GM12878 (cell line): ENCODE results near the gene PIGZ. TPM values are rescaled to one million over a fixed set of nuclear protein-coding genes. Genes with fewer than 3 reads are reported as not detected.

ENCODE experiments used
- ATAC-seq: fragments of 200-7000 bp; cut with Tn5 transposase; 3 replicates; pipeline ENCODE4 v1.9.1; 2020; ENCODE audit warnings: mild to moderate bottlenecking, moderate library complexity
- BruUV-seq: library from RNA; stranded (reverse); fragments of 400-500 nt; replicated peaks from 2 replicates; lab custom pipeline; 2021; lab: Mats Ljungman, UMichigan
- CTCF ChIA-PET: fragments of 300-600 bp; sonication (Branson Sonifier 250); formaldehyde crosslinking; extraction: SDS; loops from one replicate; lab custom pipeline; 2021; ENCODE audit warnings: inconsistent platforms; lab: Yijun Ruan, JAX
- POLR2A ChIA-PET: fragments of 350-600 bp; formaldehyde crosslinking; extraction: SDS; loops from one replicate; lab custom pipeline; 2021; ENCODE audit warnings: inconsistent platforms; lab: Charles Lee
- RAD21 ChIA-PET: fragments of 300-600 bp; sonication (Branson Sonifier 250); formaldehyde crosslinking; loops from one replicate; lab custom pipeline; 2023; ENCODE audit warnings: antibody characterized with exemption; ENCODE audit not compliant: unreplicated experiment; lab: Charles Lee
- SMC1A ChIA-PET: fragments of 300-600 bp; sonication (Branson Sonifier 250); formaldehyde crosslinking; loops from one replicate; lab custom pipeline; 2023; ENCODE audit not compliant: unreplicated experiment, uncharacterized antibody; lab: Charles Lee
- DNase-seq: peaks from one replicate; pipeline ENCODE4 v3.0.0-alpha.2; 2011; ENCODE audit warnings: low read depth, low spot score
- FAIRE-seq: peaks from 3 replicates; lab custom pipeline; 2011; peaks lifted over from hg19 to GRCh38; lab: Jason Lieb, UNC
- H2AFZ ChIP-seq: 2 replicates; pipeline ENCODE4 v1.6.0; 2011; ENCODE audit warnings: low read depth, low read length, control low read depth; ENCODE audit not compliant: control insufficient read depth
- H3K27ac ChIP-seq: 2 replicates; pipeline ENCODE4 v1.5.1; 2011; ENCODE audit warnings: control low read depth; ENCODE audit not compliant: control insufficient read depth, insufficient read depth
- H3K27me3 ChIP-seq, 2 experiments: replicated peaks in 1 of 2; 2 replicates each; pipeline versions ENCODE4 v1.6.0 to v1.6.1; 2011; ENCODE audit warnings: low read length in 1 of 2; ENCODE audit not compliant: control insufficient read depth in 2 of 2, insufficient read depth in 2 of 2
- H3K36me3 ChIP-seq, 2 experiments: 2 replicates each; pipeline ENCODE4 v1.5.1; 2011; ENCODE audit warnings: low read length in 1 of 2; ENCODE audit not compliant: control insufficient read depth in 2 of 2, insufficient read depth in 2 of 2
- H3K4me1 ChIP-seq: 2 replicates; pipeline ENCODE4 v1.6.1; 2011; ENCODE audit warnings: mild to moderate bottlenecking, low read length, moderate library complexity, mixed read lengths; ENCODE audit not compliant: control insufficient read depth, insufficient read depth
- H3K4me2 ChIP-seq: 2 replicates; pipeline ENCODE4 v1.6.0; 2011; ENCODE audit warnings: control low read depth; ENCODE audit not compliant: control insufficient read depth, insufficient read depth
- H3K4me3 ChIP-seq: fragments of 200-600 bp; sonication (generic); 2 replicates; pipeline ENCODE4 v1.5.1; 2016
- H3K79me2 ChIP-seq: 2 replicates; pipeline ENCODE4 v1.6.0; 2011; ENCODE audit warnings: low read length; ENCODE audit not compliant: control insufficient read depth, insufficient read depth
- H3K9ac ChIP-seq: 2 replicates; pipeline ENCODE4 v1.8.0; 2011; ENCODE audit warnings: low read length, control low read depth, mixed read lengths; ENCODE audit not compliant: control insufficient read depth, insufficient read depth
- H3K9me3 ChIP-seq: replicated peaks from 3 replicates; pipeline ENCODE4 v1.5.1; 2011; ENCODE audit warnings: mild to moderate bottlenecking, low read length; ENCODE audit not compliant: control insufficient read depth, insufficient read depth
- H4K20me1 ChIP-seq: 2 replicates; pipeline ENCODE4 v1.6.0; 2011; ENCODE audit not compliant: control insufficient read depth, insufficient read depth
- SMAD1 ChIP-seq: fragments of 450-650 bp; IDR thresholded peaks from 2 replicates; pipeline ENCODE4 v1.6.1; 2018; ENCODE audit warnings: mild to moderate bottlenecking, low read depth; ENCODE audit not compliant: partially characterized antibody
- ZNF24 ChIP-seq: fragments of 450-650 bp; IDR thresholded peaks from 2 replicates; pipeline ENCODE4 v1.6.1; 2017; ENCODE audit warnings: antibody characterized with exemption, mild to moderate bottlenecking
- WGBS: methylation state at CpG from one replicate; pipeline ENCODE4 v1.1.6; 2016; ENCODE audit warnings: low lambda C conversion rate; ENCODE audit not compliant: insufficient replicate concordance, insufficient coverage; ENCODE audit errors: missing lambda C conversion rate; 5-methylcytosine and 5-hydroxymethylcytosine counted together
- in situ Hi-C: fragments of 300-500 bp; cut with MboI; formaldehyde crosslinking; loops from 9 replicates; pipeline ENCODE4 v1.14.3; 2018; ENCODE audit warnings: mixed read lengths
- intact Hi-C: fragments of 100-400 bp; cut with micrococcal nuclease; formaldehyde crosslinking; loops from one replicate; pipeline ENCODE4 v1.14.2; 2022; ENCODE audit not compliant: unreplicated experiment
- polyA plus RNA-seq, 11 experiments: library from polyadenylated mRNA; depleted of rRNA in 4 of 11; unstranded in 6 of 11; stranded (reverse) in 5 of 11; fragments of >200 nt; fragmentation: Nextera tagmentation in 4 of 11; fragmentation: Illumina TruSeq in 1 of 11; extraction: Ambion mirVana in 4 of 11; extraction: Trizol in 1 of 11; gene quantifications; 1 replicate in 1 of 11; 2 replicates in 10 of 11; pipeline versions ENCODE4 v1.2.1 to v1.2.3, GENCODE V29; 2011 to 2016; ENCODE audit warnings: inconsistent platforms in 2 of 11, missing spikeins in 2 of 11, low read depth in 1 of 11
- total RNA-seq, 4 experiments: library from RNA; depleted of rRNA in 3 of 4; stranded (reverse); fragments of >200 nt in 3 of 4; fragmentation: Illumina TruSeq in 1 of 4; extraction: Trizol in 1 of 4; gene quantifications; 2 replicates each; pipeline versions ENCODE4 v1.2.1 to v1.2.3, GENCODE V29; 2013 to 2021
- TF ChIP-seq, protein P1 (sequence below): fragments of 450-650 bp; formaldehyde crosslinking; IDR thresholded peaks from 2 replicates; pipeline ENCODE4 v1.4.0; 2020; ENCODE audit warnings: mild to moderate bottlenecking, moderate library complexity
- TF ChIP-seq, protein P2 (sequence below): fragments of 450-650 bp; IDR thresholded peaks from 2 replicates; pipeline ENCODE4 v1.6.1; 2017; ENCODE audit warnings: mild to moderate bottlenecking
- TF ChIP-seq, protein P3 (sequence below): fragments of 450-650 bp; IDR thresholded peaks from 2 replicates; pipeline ENCODE4 v1.6.1; 2017; ENCODE audit warnings: mild to moderate bottlenecking, low read depth, inconsistent platforms; ENCODE audit not compliant: poor library complexity, severe bottlenecking
- TF ChIP-seq, protein P4 (sequence below): fragments of 450-650 bp; IDR thresholded peaks from 2 replicates; pipeline ENCODE4 v1.6.1; 2014; ENCODE audit warnings: mild to moderate bottlenecking
- TF ChIP-seq, protein P5 (sequence below), 3 experiments: IDR thresholded peaks in 2 of 3; conservative IDR thresholded peaks in 1 of 3; 2 replicates each; pipeline ENCODE4 v1.5.1; 2011; ENCODE audit warnings: low read depth in 3 of 3, low read length in 3 of 3, mild to moderate bottlenecking in 3 of 3, control low read depth in 2 of 3, moderate library complexity in 2 of 3, inconsistent platforms in 1 of 3, mixed read lengths in 1 of 3; ENCODE audit not compliant: control insufficient read depth in 2 of 3, insufficient read depth in 1 of 3; ENCODE audit errors: extremely low read depth in 1 of 3

PIGZ gene
- total and polyA plus RNA-seq, 10 of the 15 experiments (the other 5 are each of a cell fraction or from before 2014, with no cell fraction given), result 0.06 to 1.2 (median 0.64) TPM

DNA sequence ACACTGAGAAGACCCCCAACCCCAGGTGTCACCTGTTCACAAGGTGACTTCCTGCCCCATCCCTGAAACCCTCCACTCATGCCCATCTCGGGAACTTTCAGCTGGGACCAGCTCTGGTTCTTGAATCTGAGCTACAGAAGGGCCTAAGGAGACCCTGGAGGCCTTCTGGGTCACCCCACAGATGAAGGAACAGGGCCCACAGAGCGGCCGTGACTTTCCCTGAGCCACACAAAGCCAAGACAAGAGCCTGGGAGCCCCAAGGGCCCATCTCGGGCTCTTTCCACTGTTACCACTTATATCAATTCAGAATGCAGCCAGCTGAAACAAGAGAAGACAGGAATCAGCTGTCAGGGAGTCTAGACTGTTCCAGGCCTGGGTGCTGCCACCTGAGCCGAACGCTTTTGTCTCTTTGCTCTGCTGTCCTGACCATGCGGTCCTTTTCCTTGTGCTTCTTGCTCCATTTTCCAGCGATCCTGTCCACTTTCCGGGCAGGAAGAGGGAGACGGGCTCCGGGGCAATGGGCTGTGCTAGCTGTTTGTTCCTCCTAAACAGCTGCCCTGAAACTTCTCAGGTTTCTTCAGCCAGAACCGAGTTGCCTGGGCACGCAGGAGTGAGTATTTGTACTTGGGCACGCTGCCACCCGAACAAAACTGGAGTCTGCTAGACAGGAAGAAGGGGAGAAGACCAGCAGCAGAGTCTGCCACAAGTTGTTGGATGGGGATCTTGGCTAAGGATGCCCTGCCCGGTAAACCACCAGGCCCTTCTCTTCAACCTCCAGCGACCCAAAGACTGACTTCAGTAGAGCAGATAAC, 28.0 kb upstream of the PIGZ start (continued):
- TF ChIP-seq, protein P1, sequence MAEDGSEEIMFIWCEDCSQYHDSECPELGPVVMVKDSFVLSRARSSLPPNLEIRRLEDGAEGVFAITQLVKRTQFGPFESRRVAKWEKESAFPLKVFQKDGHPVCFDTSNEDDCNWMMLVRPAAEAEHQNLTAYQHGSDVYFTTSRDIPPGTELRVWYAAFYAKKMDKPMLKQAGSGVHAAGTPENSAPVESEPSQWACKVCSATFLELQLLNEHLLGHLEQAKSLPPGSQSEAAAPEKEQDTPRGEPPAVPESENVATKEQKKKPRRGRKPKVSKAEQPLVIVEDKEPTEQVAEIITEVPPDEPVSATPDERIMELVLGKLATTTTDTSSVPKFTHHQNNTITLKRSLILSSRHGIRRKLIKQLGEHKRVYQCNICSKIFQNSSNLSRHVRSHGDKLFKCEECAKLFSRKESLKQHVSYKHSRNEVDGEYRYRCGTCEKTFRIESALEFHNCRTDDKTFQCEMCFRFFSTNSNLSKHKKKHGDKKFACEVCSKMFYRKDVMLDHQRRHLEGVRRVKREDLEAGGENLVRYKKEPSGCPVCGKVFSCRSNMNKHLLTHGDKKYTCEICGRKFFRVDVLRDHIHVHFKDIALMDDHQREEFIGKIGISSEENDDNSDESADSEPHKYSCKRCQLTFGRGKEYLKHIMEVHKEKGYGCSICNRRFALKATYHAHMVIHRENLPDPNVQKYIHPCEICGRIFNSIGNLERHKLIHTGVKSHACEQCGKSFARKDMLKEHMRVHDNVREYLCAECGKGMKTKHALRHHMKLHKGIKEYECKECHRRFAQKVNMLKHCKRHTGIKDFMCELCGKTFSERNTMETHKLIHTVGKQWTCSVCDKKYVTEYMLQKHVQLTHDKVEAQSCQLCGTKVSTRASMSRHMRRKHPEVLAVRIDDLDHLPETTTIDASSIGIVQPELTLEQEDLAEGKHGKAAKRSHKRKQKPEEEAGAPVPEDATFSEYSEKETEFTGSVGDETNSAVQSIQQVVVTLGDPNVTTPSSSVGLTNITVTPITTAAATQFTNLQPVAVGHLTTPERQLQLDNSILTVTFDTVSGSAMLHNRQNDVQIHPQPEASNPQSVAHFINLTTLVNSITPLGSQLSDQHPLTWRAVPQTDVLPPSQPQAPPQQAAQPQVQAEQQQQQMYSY (CRISPR knock-in tag), result no peak
- TF ChIP-seq, protein P2, sequence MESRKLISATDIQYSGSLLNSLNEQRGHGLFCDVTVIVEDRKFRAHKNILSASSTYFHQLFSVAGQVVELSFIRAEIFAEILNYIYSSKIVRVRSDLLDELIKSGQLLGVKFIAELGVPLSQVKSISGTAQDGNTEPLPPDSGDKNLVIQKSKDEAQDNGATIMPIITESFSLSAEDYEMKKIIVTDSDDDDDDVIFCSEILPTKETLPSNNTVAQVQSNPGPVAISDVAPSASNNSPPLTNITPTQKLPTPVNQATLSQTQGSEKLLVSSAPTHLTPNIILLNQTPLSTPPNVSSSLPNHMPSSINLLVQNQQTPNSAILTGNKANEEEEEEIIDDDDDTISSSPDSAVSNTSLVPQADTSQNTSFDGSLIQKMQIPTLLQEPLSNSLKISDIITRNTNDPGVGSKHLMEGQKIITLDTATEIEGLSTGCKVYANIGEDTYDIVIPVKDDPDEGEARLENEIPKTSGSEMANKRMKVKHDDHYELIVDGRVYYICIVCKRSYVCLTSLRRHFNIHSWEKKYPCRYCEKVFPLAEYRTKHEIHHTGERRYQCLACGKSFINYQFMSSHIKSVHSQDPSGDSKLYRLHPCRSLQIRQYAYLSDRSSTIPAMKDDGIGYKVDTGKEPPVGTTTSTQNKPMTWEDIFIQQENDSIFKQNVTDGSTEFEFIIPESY, result no peak
- TF ChIP-seq, all 136 proteins: peak for 0

DNA sequence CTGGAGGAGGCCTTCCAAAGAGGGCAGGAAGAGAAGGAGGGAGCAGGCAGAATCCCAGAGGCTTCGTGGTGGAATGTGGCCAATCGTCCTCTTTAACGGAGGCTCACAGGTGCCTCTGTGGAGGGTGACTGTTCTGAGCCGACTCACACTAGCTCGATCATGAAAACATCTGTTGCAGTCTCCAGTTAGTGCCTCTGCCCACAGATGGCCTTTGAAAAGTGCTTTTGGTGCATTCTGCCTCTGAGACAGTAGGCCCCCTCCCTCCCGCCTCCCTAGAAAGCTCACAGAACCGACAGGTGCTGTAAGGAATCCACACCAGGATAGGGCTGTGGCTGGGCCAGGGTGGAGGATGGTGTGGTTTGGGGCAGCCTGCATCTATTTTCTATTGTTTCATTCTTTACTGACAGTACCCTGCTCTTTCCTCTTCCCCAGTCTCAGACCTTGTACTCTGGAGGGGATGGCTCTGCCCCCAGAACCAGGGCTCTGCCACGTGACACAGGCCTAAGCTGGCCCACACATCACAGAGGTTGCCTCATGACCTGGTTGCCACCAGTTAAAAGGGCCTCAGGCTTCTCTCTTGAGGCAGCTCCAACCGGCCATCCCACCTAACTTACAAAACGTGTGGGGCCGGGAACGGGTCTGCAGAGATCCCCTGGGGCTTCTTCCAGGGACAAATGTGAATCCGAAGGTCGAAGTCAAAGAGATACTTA, 27.2 kb upstream of the PIGZ start:
- no peak overlapping the region for H3K27ac ChIP-seq
- ChIA-PET POLR2A (no interaction called here), RAD21 (no interaction called here), SMC1A (interaction anchor here (0.9 to 1.0 kb wide), 2 partner anchors 35 to 158 kb away, joined by 3 read pairs; no protein-coding TSS in a partner anchor), CTCF (no interaction called here)
- H3K9ac ChIP-seq, result no peak overlapping the region
- no peaks in the 10 kb centered on the region for H4K20me1 ChIP-seq
- H3K79me2 ChIP-seq, result no peaks in the 10 kb centered on the region
- H3K4me1 ChIP-seq, result no peaks in the 10 kb centered on the region
- BruUV-seq, result no TSS peak
- H3K4me3 ChIP-seq, result no peak overlapping the region
- H3K9me3 ChIP-seq, result no peaks in the 10 kb centered on the region; the same call in 2 of the 3 replicates
- H3K36me3 ChIP-seq, result no peaks in the 10 kb centered on the region
- 77% methylated on average over 14 of the region's 14 CpGs for WGBS
- no peak overlapping the region for H2AFZ ChIP-seq
- in situ Hi-C loops, result loop anchor here (25.0 kb wide), 1 partner anchor 516 kb away; no protein-coding TSS in a partner anchor
- DNase-seq (no peak), FAIRE-seq (no peak), ATAC-seq (no peak)
- H3K27me3 ChIP-seq, result no peaks in the 10 kb centered on the region
- intact Hi-C loops, result no loop called here
- no peak overlapping the region for H3K4me2 ChIP-seq
- TF ChIP-seq, protein P3, sequence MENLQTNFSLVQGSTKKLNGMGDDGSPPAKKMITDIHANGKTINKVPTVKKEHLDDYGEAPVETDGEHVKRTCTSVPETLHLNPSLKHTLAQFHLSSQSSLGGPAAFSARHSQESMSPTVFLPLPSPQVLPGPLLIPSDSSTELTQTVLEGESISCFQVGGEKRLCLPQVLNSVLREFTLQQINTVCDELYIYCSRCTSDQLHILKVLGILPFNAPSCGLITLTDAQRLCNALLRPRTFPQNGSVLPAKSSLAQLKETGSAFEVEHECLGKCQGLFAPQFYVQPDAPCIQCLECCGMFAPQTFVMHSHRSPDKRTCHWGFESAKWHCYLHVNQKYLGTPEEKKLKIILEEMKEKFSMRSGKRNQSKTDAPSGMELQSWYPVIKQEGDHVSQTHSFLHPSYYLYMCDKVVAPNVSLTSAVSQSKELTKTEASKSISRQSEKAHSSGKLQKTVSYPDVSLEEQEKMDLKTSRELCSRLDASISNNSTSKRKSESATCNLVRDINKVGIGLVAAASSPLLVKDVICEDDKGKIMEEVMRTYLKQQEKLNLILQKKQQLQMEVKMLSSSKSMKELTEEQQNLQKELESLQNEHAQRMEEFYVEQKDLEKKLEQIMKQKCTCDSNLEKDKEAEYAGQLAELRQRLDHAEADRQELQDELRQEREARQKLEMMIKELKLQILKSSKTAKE, result no peak
- TF ChIP-seq, protein P4, sequence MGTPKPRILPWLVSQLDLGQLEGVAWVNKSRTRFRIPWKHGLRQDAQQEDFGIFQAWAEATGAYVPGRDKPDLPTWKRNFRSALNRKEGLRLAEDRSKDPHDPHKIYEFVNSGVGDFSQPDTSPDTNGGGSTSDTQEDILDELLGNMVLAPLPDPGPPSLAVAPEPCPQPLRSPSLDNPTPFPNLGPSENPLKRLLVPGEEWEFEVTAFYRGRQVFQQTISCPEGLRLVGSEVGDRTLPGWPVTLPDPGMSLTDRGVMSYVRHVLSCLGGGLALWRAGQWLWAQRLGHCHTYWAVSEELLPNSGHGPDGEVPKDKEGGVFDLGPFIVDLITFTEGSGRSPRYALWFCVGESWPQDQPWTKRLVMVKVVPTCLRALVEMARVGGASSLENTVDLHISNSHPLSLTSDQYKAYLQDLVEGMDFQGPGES, result no peak
- TF ChIP-seq, protein P5, sequence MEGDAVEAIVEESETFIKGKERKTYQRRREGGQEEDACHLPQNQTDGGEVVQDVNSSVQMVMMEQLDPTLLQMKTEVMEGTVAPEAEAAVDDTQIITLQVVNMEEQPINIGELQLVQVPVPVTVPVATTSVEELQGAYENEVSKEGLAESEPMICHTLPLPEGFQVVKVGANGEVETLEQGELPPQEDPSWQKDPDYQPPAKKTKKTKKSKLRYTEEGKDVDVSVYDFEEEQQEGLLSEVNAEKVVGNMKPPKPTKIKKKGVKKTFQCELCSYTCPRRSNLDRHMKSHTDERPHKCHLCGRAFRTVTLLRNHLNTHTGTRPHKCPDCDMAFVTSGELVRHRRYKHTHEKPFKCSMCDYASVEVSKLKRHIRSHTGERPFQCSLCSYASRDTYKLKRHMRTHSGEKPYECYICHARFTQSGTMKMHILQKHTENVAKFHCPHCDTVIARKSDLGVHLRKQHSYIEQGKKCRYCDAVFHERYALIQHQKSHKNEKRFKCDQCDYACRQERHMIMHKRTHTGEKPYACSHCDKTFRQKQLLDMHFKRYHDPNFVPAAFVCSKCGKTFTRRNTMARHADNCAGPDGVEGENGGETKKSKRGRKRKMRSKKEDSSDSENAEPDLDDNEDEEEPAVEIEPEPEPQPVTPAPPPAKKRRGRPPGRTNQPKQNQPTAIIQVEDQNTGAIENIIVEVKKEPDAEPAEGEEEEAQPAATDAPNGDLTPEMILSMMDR (IDR thresholded peaks at IDR 0.05 in 2 of 3, conservative IDR thresholded peaks at IDR 0.05 in 1 of 3; ENCODE audit: control insufficient read depth in 2 of 3, extremely low read depth in 1 of 3, insufficient read depth in 1 of 3, low read depth in 3 of 3, low read length in 3 of 3), result no peak
- TF ChIP-seq SMAD1, result no peak
- TF ChIP-seq ZNF24, result no peak
